Uterus (tissue), 2 donors: Measurements from ENCODE around the gene TIMP3.

Source experiments
- CTCF ChIP-seq, 4 experiments: fragments of 200-600 bp in 2 of 4; fragments of 450-650 bp in 2 of 4; sonication (generic) in 2 of 4; IDR thresholded peaks; one replicate each; pipeline ENCODE4 v1.5.1; 2016 to 2019; ENCODE audit warnings: antibody characterized with exemption in 4 of 4, mild to moderate bottlenecking in 2 of 4, moderate library complexity in 1 of 4
- POLR2A ChIP-seq, 2 donors: fragments of 450-650 bp; IDR thresholded peaks; one replicate each; pipeline ENCODE4 v1.6.1; 2016; ENCODE audit warnings: antibody characterized with exemption in 2 of 2, mild to moderate bottlenecking in 1 of 2, moderate library complexity in 1 of 2

- TF ChIP-seq CTCF (IDR thresholded peaks at IDR 0.05) (no peak), POLR2A (IDR thresholded peaks at IDR 0.05) (no peak)
Measured at GRCh38 chr22:32803738-32804435, 2.4 kb downstream of the TIMP3 start.
